Neural cell (in vitro differentiated cells): ENCODE results near the gene TBCC.

Experiments
- CTCF ChIP-seq: fragments of 450-650 bp; IDR thresholded peaks from 2 replicates; pipeline ENCODE4 v1.5.1; 2014; ENCODE audit warnings: antibody characterized with exemption, mild to moderate bottlenecking, moderate library complexity; ENCODE audit not compliant: poor library complexity, severe bottlenecking
- EP300 ChIP-seq: fragments of 450-650 bp; conservative IDR thresholded peaks from 2 replicates; pipeline ENCODE4 v1.6.1; 2014; ENCODE audit warnings: antibody characterized with exemption, mild to moderate bottlenecking, moderate library complexity; ENCODE audit not compliant: poor library complexity, severe bottlenecking
- EZH2 ChIP-seq: fragments of 200-600, 300-800 bp; shearing (Covaris generic), sonication (generic); IDR thresholded peaks from 2 replicates; pipeline ENCODE4 v1.6.1; 2014; ENCODE audit warnings: antibody characterized with exemption, low read length, borderline replicate concordance, mild to moderate bottlenecking; ENCODE audit not compliant: insufficient read depth, poor library complexity, severe bottlenecking
- POLR2AphosphoS5 ChIP-seq: IDR thresholded peaks from 2 replicates; pipeline ENCODE4 v1.6.1; 2012
- REST ChIP-seq: IDR thresholded peaks from 2 replicates; pipeline ENCODE4 v1.6.1; 2012; ENCODE audit warnings: borderline replicate concordance
- TAF1 ChIP-seq: IDR thresholded peaks from 2 replicates; pipeline ENCODE4 v1.6.1; 2012; ENCODE audit warnings: low read depth

- no peak for TF ChIP-seq REST
- no peak for TF ChIP-seq CTCF
- TF ChIP-seq POLR2AphosphoS5 = no peak
- TF ChIP-seq EP300 = no peak
- TF ChIP-seq EZH2 = no peak
- TF ChIP-seq TAF1 = no peak
Observed at GRCh38 chr6:42791706-42792320, 45.9 kb upstream of the TBCC start.
